HUES64 (cell line): ENCODE measurements around the gene SUPT6H.

Experiments used
- H3K27ac ChIP-seq: 2 replicates; pipeline ENCODE4 v1.7.0; 2013; ENCODE audit warnings: low read depth, low read length, inconsistent platforms
- H3K27me3 ChIP-seq: 2 replicates; pipeline ENCODE4 v1.6.1; 2013; ENCODE audit warnings: mild to moderate bottlenecking, low read length; ENCODE audit not compliant: insufficient read depth
- H3K36me3 ChIP-seq: 2 replicates; pipeline ENCODE4 v1.6.1; 2013; ENCODE audit warnings: mild to moderate bottlenecking, low read length; ENCODE audit not compliant: insufficient read depth
- H3K4me1 ChIP-seq: 2 replicates; pipeline ENCODE4 v1.6.1; 2013; ENCODE audit warnings: mild to moderate bottlenecking, low read length, moderate library complexity; ENCODE audit not compliant: insufficient read depth
- H3K4me3 ChIP-seq: 2 replicates; pipeline ENCODE4 v1.5.1; 2013; ENCODE audit warnings: mild to moderate bottlenecking, low read length, moderate library complexity
- H3K9ac ChIP-seq: 2 replicates; pipeline ENCODE4 v1.6.1; 2013; ENCODE audit warnings: mild to moderate bottlenecking, low read depth, low read length
- H3K9me3 ChIP-seq: 2 replicates; pipeline ENCODE4 v1.6.1; 2013; ENCODE audit warnings: low read depth, low read length; ENCODE audit not compliant: insufficient read depth
- WGBS: fragments of 150-250, 120-280 bp; methylation state at CpG from one replicate; pipeline ENCODE4 v1.1.7; 2013; ENCODE audit warnings: missing lambda C conversion rate; 5-methylcytosine and 5-hydroxymethylcytosine counted together

The SUPT6H gene

GRCh38 chr17:28702752-28703150, 40.7 kb downstream of the SUPT6H start:
- Histone ChIP-seq H3K9me3 (no peaks in the 10 kb centered on the region), H3K27me3 (no peaks in the 10 kb centered on the region), H3K9ac (no peak overlapping the region), H3K4me3 (no peak overlapping the region), H3K36me3 (peaks cover 66% of the 10 kb centered on the region), H3K27ac (no peak overlapping the region), H3K4me1 (peaks cover 4% of the 10 kb centered on the region; the same call in 1 of the 2 replicates)
- 66% methylated on average over 3 of the region's 3 CpGs for WGBS

GRCh38 chr17:28703552-28704218, 41.7 kb downstream of the SUPT6H start:
- no peaks in the 10 kb centered on the region for H3K27me3 ChIP-seq
- no peak overlapping the region for H3K4me3 ChIP-seq
- peaks cover 4% of the 10 kb centered on the region; the same call in 1 of the 2 replicates for H3K4me1 ChIP-seq
- peaks cover 56% of the 10 kb centered on the region for H3K36me3 ChIP-seq
- no peak overlapping the region for H3K27ac ChIP-seq
- 95% methylated on average over 16 of the region's 16 CpGs for WGBS
- H3K9ac ChIP-seq = no peak overlapping the region
- no peaks in the 10 kb centered on the region for H3K9me3 ChIP-seq

- H3K9ac ChIP-seq = no peak overlapping the region
- H3K36me3 ChIP-seq = peaks cover 50% of the 10 kb centered on the region
- H3K9me3 ChIP-seq = no peaks in the 10 kb centered on the region
- H3K27ac ChIP-seq = no peak overlapping the region
- WGBS = 94% methylated on average over 14 of the region's 14 CpGs
- no peaks in the 10 kb centered on the region for H3K27me3 ChIP-seq
- no peak overlapping the region for H3K4me3 ChIP-seq
- peaks cover 4% of the 10 kb centered on the region; the same call in 1 of the 2 replicates for H3K4me1 ChIP-seq
Observed at GRCh38 chr17:28704219-28704858, 42.3 kb downstream of the SUPT6H start.

- 79% methylated on average over 5 of the region's 5 CpGs for WGBS
- Histone ChIP-seq H3K4me3 (no peak overlapping the region), H3K27me3 (no peaks in the 10 kb centered on the region), H3K4me1 (peaks cover 4% of the 10 kb centered on the region; the same call in 1 of the 2 replicates), H3K27ac (no peak overlapping the region), H3K9me3 (no peaks in the 10 kb centered on the region), H3K9ac (no peak overlapping the region), H3K36me3 (peaks cover 41% of the 10 kb centered on the region)
Observed at GRCh38 chr17:28705074-28705659, 43.2 kb downstream of the SUPT6H start.

GRCh38 chr17:28705728-28706334, 43.8 kb downstream of the SUPT6H start:
- H3K9me3 ChIP-seq = no peaks in the 10 kb centered on the region

GRCh38 chr17:28706471-28707338, 44.7 kb downstream of the SUPT6H start:
- H3K27ac ChIP-seq = no peak overlapping the region
- H3K4me3 ChIP-seq = no peak overlapping the region
- H3K9me3 ChIP-seq = no peaks in the 10 kb centered on the region
- no peak overlapping the region for H3K9ac ChIP-seq
- H3K27me3 ChIP-seq = no peaks in the 10 kb centered on the region
- WGBS = 58% methylated on average over 3 of the region's 7 CpGs
- H3K36me3 ChIP-seq = peaks cover 26% of the 10 kb centered on the region
- H3K4me1 ChIP-seq = peaks cover 4% of the 10 kb centered on the region; the same call in 1 of the 2 replicates

More at GRCh38 chr17:28705728-28706334, 43.8 kb downstream of the SUPT6H start:
- H3K27ac ChIP-seq = no peak overlapping the region
- H3K36me3 ChIP-seq = peaks cover 35% of the 10 kb centered on the region
- H3K27me3 ChIP-seq = no peaks in the 10 kb centered on the region
- 90% methylated on average over 10 of the region's 10 CpGs for WGBS
- H3K4me3 ChIP-seq = no peak overlapping the region
- H3K4me1 ChIP-seq = peaks cover 4% of the 10 kb centered on the region; the same call in 1 of the 2 replicates
- H3K9ac ChIP-seq = 0 out of 2 replicates have a peak overlapping the region, but pooled peaks have one; percentile 29

GRCh38 chr17:28707339-28707720, 45.3 kb downstream of the SUPT6H start:
- Histone ChIP-seq H3K27me3 (no peaks in the 10 kb centered on the region), H3K27ac (no peak overlapping the region), H3K4me1 (peaks cover 4% of the 10 kb centered on the region), H3K9ac (no peak overlapping the region), H3K36me3 (peaks cover 20% of the 10 kb centered on the region), H3K4me3 (no peak overlapping the region), H3K9me3 (no peaks in the 10 kb centered on the region)
- WGBS = 98% methylated on average over 2 of the region's 2 CpGs

GRCh38 chr17:28710861-28711722, 49.1 kb downstream of the SUPT6H start:
- H3K9ac ChIP-seq = peak overlapping the region; percentile 96
- WGBS = under 1% methylated on average over 74 of the region's 74 CpGs
- H3K36me3 ChIP-seq = peaks cover 29% of the 10 kb centered on the region
- H3K27me3 ChIP-seq = no peaks in the 10 kb centered on the region
- H3K4me1 ChIP-seq = peaks cover 13% of the 10 kb centered on the region
- H3K27ac ChIP-seq = peak overlapping the region; percentile 98
- H3K4me3 ChIP-seq = peak overlapping the region; percentile 70
- no peaks in the 10 kb centered on the region for H3K9me3 ChIP-seq

GRCh38 chr17:28711723-28712031, 49.7 kb downstream of the SUPT6H start, which contains the start of gene PROCA1:
Gene PROCA1, minus strand, starts transcription at chr17:28711888. Its CDS starts 228 bp downstream, at chr17:28711660.
- under 1% methylated on average over 20 of the region's 20 CpGs for WGBS
- no peaks in the 10 kb centered on the region for H3K27me3 ChIP-seq
- peaks cover 19% of the 10 kb centered on the region for H3K4me1 ChIP-seq
- H3K4me3 ChIP-seq = peak within 1 kb of the TSS; percentile 70
- peaks cover 29% of the 10 kb centered on the region for H3K36me3 ChIP-seq
- H3K9ac ChIP-seq = peak within 1 kb of the TSS; percentile 96
- peak within 1 kb of the TSS; percentile 98 for H3K27ac ChIP-seq
- no peaks in the 10 kb centered on the region for H3K9me3 ChIP-seq
